HG02970 (cell line): ENCODE results near the gene CDH5.

Source experiments
- ATAC-seq: cut with Tn5 transposase; IDR thresholded peaks from one replicate; pipeline ENCODE4 v1.9.1; 2021; ENCODE audit warnings: mild to moderate bottlenecking, moderate library complexity, moderate number of reproducible peaks; ENCODE audit not compliant: unreplicated experiment, low FRiP score

Gene CDH5

DNA sequence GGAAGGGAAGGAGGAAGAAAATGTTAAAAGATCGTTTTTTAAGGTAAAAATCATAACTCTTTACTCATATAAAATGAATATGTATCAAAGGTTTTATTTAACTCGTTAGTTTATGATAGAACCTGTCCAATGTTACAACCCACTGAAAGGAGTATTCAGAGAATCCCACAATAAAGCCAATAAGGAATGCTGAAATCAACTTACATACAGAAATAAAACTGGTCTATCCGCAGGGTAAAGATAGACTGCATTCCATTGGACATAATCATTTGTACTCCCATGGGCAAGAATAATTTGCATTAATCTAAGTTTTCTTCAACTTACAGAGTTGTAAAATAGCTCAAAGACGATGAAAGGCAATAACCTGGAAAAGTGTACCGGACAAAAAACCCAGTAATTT lies 42.7 kb downstream of the CDH5 start:
- ATAC-seq: no peak

DNA sequence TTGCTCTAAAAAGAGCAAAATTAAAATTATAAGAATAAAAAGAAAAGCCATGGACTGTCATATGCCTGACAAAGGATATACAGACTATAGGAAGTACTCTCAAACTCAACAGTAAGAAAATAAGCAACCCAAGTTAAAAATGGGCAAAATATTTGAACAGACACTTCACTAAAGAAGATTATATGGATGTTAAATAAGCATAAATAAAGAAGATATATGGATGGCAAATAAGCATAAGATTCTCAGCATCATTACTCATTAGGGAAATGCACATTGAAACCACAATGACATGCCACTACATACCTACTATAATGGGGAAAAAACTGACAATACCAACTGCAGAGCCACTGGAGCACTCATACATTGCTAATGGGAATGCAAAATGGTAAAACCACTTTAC lies 45.7 kb downstream of the CDH5 start:
- ATAC-seq: no peak

DNA sequence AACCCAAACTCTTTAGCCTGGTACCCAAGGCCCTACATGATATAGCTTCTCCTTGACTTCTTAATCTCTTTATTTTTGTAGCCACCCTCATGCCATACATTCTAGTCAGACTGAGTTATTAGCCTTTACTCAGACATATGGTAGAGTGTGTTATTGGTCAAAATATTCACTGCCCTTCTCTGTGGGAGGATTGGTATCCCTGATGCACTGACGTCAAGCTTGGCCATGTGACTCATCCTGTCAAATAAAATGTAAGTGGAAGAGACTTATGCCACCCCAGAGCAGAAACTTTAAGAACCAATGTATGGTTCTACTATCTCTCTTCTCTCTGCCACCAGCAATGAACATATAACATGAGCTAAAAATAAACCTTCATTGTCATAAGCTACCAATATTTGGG lies 48.4 kb downstream of the CDH5 start:
- ATAC-seq: no peak

DNA sequence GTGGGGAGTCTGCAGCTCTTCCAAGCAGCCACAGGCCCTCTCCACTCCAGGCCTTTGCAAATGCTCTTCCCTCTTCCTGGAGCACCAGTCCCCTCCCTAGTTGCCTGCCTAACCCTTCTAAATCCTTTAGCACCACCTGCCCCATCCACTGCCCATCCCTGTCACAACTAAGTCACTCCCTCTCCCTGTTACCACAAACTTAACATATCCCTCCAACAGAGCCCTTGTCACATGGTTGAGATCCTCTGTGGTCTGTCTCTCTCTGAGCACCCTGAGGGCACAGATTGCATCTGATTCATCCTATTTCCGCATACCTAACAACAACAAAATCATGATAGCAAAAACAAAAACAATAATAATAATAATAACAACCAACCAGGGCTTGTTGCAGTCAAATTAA lies 49.6 kb downstream of the CDH5 start:
- ATAC-seq: no peak

GRCh38 chr16:66416939-66417700 lies 50.6 kb downstream of the CDH5 start:
- no peak for ATAC-seq

DNA sequence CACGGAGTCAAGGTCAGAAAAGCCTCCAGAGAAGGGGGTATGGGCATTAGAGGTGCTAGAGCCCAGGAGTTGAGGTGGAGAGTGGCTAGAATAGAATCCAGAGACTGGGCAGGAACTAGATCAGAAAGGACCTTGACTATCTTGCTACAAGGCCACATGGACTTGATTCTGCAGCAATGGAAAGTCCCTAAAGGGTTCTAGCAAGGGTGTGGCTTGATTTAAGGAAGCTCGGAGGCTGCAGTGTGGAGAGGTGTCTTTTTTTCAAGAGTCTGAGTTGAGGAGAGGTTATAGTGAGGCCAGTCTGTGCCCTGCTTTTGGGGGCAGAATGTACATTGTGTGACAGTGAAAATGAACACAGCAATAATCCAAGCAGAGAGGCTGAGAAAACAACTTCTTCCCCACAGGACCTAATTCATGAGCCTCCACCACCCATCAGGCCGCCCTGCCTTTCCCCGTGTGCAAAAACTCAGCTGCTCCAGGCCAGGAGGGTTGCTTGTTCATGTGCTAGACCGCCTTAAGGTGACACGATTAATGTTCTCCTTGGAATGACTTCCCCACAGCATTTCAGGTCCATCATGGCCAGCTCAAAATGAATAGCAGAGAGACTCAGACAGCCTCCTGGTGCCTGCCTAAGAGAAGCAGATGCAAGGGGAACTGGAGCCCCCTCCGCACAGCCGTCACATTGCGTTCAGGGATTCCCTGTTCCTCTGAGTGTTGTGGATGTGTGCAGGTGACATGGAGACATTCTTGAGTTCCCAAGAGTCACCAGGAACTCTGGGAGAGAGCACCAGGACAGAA lies 51.9 kb downstream of the CDH5 start:
- ATAC-seq: no peak

DNA sequence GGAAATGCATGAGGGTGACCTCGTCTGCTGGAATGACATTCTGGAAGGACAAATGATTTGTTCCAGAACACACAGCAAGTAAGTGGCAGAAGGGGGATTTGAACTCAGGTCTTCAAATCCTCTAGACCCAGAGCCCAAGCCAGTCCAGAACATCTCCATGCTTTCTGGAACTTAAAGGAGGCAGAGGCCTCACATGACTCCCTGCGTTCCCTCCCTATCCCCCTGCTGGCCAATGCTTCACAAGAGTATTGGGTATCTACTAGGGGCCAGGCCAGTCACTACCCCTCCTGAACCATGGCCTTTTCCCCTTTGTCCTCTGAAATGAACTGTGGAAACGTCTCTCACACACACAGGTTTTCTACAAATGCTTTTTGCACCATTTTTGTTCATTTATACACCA lies 53.0 kb downstream of the CDH5 start:
- ATAC-seq: no peak

DNA sequence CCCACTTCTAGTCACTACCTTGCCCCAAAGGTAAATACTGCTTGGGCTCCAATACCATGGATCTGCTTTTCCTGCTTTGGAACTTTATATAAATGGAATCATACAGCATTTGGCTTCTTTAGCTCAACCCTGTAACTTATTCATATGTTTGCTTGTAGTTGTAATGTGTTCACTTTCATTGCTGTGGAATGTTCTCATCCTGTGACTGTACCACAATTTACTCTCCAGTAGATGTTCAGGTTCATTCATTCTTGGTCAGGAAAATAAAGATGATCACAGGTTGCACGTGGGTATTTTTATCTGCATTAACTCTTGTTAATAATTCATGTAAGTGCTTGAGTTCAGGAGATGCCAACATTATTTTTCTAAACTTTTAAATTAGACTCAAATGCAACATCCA lies 53.9 kb downstream of the CDH5 start:
- no peak for ATAC-seq

GRCh38 chr16:66421891-66422290 lies 55.4 kb downstream of the CDH5 start:
- no peak for ATAC-seq

DNA sequence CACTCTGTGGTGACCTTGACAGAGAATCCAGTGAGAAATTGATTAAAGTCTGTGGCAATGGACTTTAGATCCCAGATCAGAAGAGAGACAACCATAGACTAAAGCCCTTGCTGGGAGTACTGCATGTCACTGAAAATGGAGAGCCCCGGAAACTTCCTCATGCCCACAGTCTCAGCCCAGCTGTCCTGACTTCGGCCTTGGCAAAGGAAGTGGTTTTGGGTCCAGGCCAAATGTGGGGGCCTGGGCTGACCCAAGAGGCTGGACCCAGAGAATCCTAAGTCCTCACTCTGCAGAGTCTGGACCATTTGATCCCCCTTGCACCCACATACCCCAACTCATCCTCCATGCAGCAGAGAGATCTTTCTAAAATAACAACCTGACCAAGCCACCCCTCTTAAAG lies 55.9 kb downstream of the CDH5 start:
- ATAC-seq: no peak

- no peak for ATAC-seq
These were observed 56.7 kb downstream of the CDH5 start for GRCh38 chr16:66423177-66423576.

- ATAC-seq: no peak
These were observed 59.2 kb downstream of the CDH5 start for GRCh38 chr16:66425651-66426050.

DNA sequence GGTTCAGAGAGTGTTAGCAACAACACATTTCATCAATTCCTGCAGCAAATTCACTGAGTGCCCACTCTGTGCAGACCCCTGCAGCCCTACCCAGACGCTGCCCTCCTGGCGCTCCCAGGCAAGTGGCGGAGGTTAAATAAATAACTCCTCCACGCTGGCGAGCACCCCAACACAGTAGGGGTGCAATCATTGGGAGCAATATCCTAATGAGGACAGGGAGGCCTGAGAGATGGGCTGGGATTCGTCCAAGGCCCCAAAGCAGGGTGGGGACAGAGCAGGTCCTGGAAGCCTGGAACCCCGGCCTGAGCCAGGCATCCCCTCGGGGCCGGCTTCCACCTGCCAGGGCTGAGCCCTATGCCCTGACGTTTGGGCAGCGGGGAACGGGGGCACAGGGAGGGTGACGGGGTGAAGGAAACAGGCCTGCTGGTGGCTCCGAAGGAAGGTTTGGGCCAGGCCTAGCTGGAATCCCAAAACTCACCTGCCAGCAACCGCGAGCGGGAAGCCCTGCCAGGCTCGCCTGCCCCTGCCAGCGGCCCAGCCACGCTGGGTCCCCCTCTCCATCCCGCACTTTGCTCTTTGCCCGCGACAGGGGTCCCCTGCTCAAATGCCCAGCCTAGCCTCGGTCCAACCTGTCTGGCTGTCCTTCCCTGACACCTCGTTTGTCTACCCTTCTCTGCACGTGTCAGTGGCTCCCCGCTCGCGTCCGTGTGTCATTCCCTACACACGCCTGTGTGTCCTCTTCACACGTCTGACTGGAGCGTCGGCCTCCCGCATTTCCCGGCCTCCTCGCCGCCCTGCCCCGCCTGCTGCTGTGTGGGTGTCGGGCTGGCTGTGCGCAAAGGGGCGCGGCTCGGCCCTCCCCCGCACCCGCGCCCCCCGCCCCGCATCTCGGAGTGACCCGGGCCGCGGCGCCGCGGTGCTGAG lies 59.9 kb downstream of the CDH5 start:
- ATAC-seq: no peak

- ATAC-seq: no peak
These were observed 60.8 kb downstream of the CDH5 start, which contains the start of gene BEAN1 for GRCh38 chr16:66427036-66427860. Gene BEAN1, plus strand, starts transcription at chr16:66427295. Its CDS starts 10,382 bp downstream, at chr16:66437677.

- ATAC-seq: no peak
These were observed 61.6 kb downstream of the CDH5 start for GRCh38 chr16:66427871-66428681.

DNA sequence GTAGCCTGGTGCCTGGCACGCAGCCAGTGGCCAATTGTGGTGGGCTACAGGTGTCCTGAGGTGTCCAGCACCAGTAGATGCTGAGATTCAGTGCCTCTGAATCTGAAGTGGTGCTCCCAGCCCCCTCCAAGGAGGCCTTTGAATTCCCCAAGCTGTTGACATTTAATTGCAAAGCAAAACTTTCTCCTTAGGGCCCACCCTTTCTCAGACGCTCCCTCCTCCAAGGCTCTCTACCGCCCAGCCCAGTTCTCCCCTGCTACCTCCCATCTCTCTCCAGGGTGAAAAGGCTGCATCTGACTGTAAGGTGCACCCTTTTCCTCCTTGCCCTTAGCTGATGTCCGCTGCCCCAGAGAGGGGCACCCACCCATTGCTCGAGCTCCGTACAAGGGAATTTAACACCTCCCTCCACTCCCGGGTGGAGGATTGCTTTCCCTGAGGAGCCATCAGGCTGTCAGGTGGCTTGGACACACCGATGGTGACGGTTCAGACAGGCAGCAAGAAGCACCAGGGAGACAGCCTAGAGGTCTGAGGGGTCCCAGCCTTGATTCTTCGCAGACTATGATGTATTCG lies 62.3 kb downstream of the CDH5 start:
- no peak for ATAC-seq

- ATAC-seq: no peak
These were observed 62.9 kb downstream of the CDH5 start for GRCh38 chr16:66429290-66429962.

- ATAC-seq: no peak
These were observed 63.7 kb downstream of the CDH5 start for GRCh38 chr16:66430214-66430613.
